Kidney (tissue), 14 donors: ENCODE data around the gene CACFD1. TPM values are rescaled to one million over a fixed set of nuclear protein-coding genes. Genes with fewer than 3 reads are reported as not detected.

Experiments used
- DNase-seq, 5 donors: peaks; one replicate each; pipeline ENCODE4 v3.0.0-alpha.2; 2013 to 2020
- FAIRE-seq: peaks from 2 replicates; lab custom pipeline; 2012; peaks lifted over from hg19 to GRCh38; lab: Jason Lieb, UNC
- H3K27ac ChIP-seq, 2 donors: one replicate each; pipeline ENCODE4 v1.7.0; 2013; ENCODE audit warnings: low read depth in 2 of 2, low read length in 2 of 2, inconsistent platforms in 1 of 2
- H3K27me3 ChIP-seq: one replicate; pipeline ENCODE4 v1.7.1; 2013; ENCODE audit warnings: low read length, inconsistent platforms; ENCODE audit not compliant: control insufficient read depth, insufficient read depth
- H3K36me3 ChIP-seq, 3 donors: one replicate each; pipeline versions ENCODE4 v1.7.0 to v1.7.1; 2013; ENCODE audit warnings: low read length in 3 of 3, control low read depth in 1 of 3, inconsistent platforms in 1 of 3; ENCODE audit not compliant: insufficient read depth in 3 of 3, control insufficient read depth in 2 of 3
- H3K4me1 ChIP-seq, 3 donors: one replicate each; pipeline versions ENCODE4 v1.7.0 to v1.7.1; 2013; ENCODE audit warnings: low read length in 3 of 3, inconsistent platforms in 1 of 3, low read depth in 1 of 3; ENCODE audit not compliant: control insufficient read depth in 2 of 3, insufficient read depth in 2 of 3
- H3K4me3 ChIP-seq, 3 donors: one replicate each; pipeline versions ENCODE4 v1.7.0 to v1.8.1; 2013; ENCODE audit warnings: low read length in 3 of 3, control low read depth in 1 of 3, inconsistent platforms in 1 of 3
- H3K9ac ChIP-seq, 3 donors: one replicate each; pipeline versions ENCODE4 v1.7.0 to v1.7.1; 2013; ENCODE audit warnings: low read length in 3 of 3, control low read depth in 1 of 3, inconsistent platforms in 1 of 3
- H3K9me3 ChIP-seq, 3 donors: one replicate each; pipeline versions ENCODE4 v1.7.0 to v1.7.1; 2013; ENCODE audit warnings: low read length in 3 of 3, control low read depth in 1 of 3, inconsistent platforms in 1 of 3; ENCODE audit not compliant: control insufficient read depth in 2 of 3, insufficient read depth in 1 of 3
- CTCF ChIP-seq: IDR thresholded peaks from 3 replicates; pipeline ENCODE4 v1.5.1; 2012; ENCODE audit warnings: mild to moderate bottlenecking, moderate library complexity, borderline replicate concordance; ENCODE audit not compliant: insufficient read depth; ENCODE audit errors: extremely low read depth
- intact Hi-C: fragments of 100-400 bp; cut with DNase I; formaldehyde crosslinking; loops from one replicate; pipeline ENCODE4 v1.11.1; 2022
- polyA plus RNA-seq: library from polyadenylated mRNA; stranded (reverse); fragments of 350-450 nt; fragmentation: Illumina TruSeq; extraction: RNeasy Lipid Tissue Mini Kit (QIAGEN cat#74804); gene quantifications from one replicate; pipeline ENCODE4 v1.2.3, GENCODE V29; 2014; ENCODE audit warnings: low read depth, low replicate concordance; ENCODE audit not compliant: insufficient read depth
- total RNA-seq: library from RNA; stranded (reverse); fragmentation: NEBNext Ultra II Directional; extraction: Animal tissue kit (Norgen Biotek cat#: 25700); gene quantifications from one replicate; pipeline ENCODE4 v1.2.1, GENCODE V29; 2021
- donor health status: control.
- donor health status: control.
- donor health status: control.
- donor health status: control.
- donor health status: control.
- donor health status: DM: yes; HTN: yes; CAD: no.
- donor health status: Normal renal cell carcinoma (clear cell type).

CACFD1 gene
- total and polyA plus RNA-seq, 2 donors from 2014 or later = 37.3 to 37.8 TPM

GRCh38 chr9:133428617-133429101, 31.1 kb upstream of the CACFD1 start:
- Histone ChIP-seq H3K27me3 (no peaks in the 10 kb centered on the region), H3K36me3 (no peaks in the 10 kb centered on the region), H3K4me3 (no peak overlapping the region), H3K4me1 (no peaks in the 10 kb centered on the region), H3K27ac (no peak overlapping the region), H3K9me3 (no peaks in the 10 kb centered on the region), H3K9ac (no peak overlapping the region)
- no peak for TF ChIP-seq CTCF
- DNase-seq (peak in 4 of 5 donors; percentile 64 to 83 (median 76)), FAIRE-seq (no peak)
- intact Hi-C loops = no loop called here

- Histone ChIP-seq H3K9me3 (no peaks in the 10 kb centered on the region), H3K9ac (no peak overlapping the region), H3K27ac (no peak overlapping the region), H3K4me1 (no peaks in the 10 kb centered on the region), H3K27me3 (no peaks in the 10 kb centered on the region), H3K4me3 (no peak overlapping the region), H3K36me3 (no peaks in the 10 kb centered on the region)
- no peak for TF ChIP-seq CTCF
- DNase-seq (peak in 2 of 5 donors; percentile 27 to 82), FAIRE-seq (no peak)
- intact Hi-C loops = no loop called here
Measured at GRCh38 chr9:133429214-133429613, 30.6 kb upstream of the CACFD1 start.

GRCh38 chr9:133429641-133430161, 30.1 kb upstream of the CACFD1 start:
- Histone ChIP-seq H3K4me1 (no peaks in the 10 kb centered on the region), H3K4me3 (no peak overlapping the region), H3K9me3 (no peaks in the 10 kb centered on the region), H3K27ac (no peak overlapping the region), H3K36me3 (no peaks in the 10 kb centered on the region), H3K27me3 (no peaks in the 10 kb centered on the region), H3K9ac (no peak overlapping the region)
- intact Hi-C loops = no loop called here
- DNase-seq = peak in 3 of 5 donors; percentile 70 to 75 (median 71)
- peak; percentile 30 for TF ChIP-seq CTCF
- FAIRE-seq = no peak

- Histone ChIP-seq H3K36me3 (no peaks in the 10 kb centered on the region), H3K9me3 (no peaks in the 10 kb centered on the region), H3K27ac (no peak overlapping the region), H3K4me1 (no peaks in the 10 kb centered on the region), H3K27me3 (no peaks in the 10 kb centered on the region), H3K9ac (no peak overlapping the region), H3K4me3 (no peak overlapping the region)
- DNase-seq (no peak), FAIRE-seq (no peak)
- intact Hi-C loops = no loop called here
- TF ChIP-seq CTCF = no peak
Measured at GRCh38 chr9:133430244-133430643, 29.5 kb upstream of the CACFD1 start.
